ENCODE measurements around the gene PDE7B. TPM values are rescaled to one million over a fixed set of nuclear protein-coding genes. Genes with fewer than 3 reads are reported as not detected.

The PDE7B gene
- total and polyA plus RNA-seq, 2 of the 13 experiments (the other 11 are each of a cell fraction or from before 2014, with no cell fraction given) = not detected

DNA sequence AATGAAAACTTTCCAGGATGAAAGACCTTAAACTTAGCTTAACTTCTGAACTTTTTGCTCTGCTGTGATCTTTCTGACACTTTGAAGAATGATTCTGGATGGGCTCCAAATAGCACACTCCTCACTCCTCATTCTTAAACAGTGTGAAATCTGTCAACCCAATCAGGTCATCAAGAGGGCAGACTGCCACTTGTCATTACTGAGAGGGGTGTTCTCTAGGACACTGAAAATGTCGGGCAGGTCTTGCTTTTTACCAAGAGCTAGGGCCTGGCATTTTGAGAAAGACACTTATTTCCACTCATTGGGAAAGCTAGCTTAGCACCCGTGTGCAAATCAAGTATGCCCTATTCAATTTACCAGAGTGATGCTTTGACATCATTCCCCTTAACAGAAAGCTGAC, 276.4 kb downstream of the PDE7B start:
- Histone ChIP-seq H3K4me3 (replicated peaks in 1 of 3; ENCODE audit: insufficient read depth in 1 of 3, low read depth in 2 of 3, low read length in 3 of 3) (no peak overlapping the region), H3K27ac (ENCODE audit: extremely low read length, insufficient read depth, low read length) (no peak overlapping the region), H3K36me3 (replicated peaks in 1 of 2; ENCODE audit: control insufficient read depth in 1 of 2, insufficient read depth in 2 of 2, low read length in 2 of 2) (no peaks in the 10 kb centered on the region), H2AFZ (ENCODE audit: low read length) (no peak overlapping the region), H4K20me1 (ENCODE audit: insufficient read depth, low read length) (no peaks in the 10 kb centered on the region), H3K4me2 (ENCODE audit: low read depth, low read length) (no peak overlapping the region), H3K4me1 (ENCODE audit: insufficient read depth, low read length) (no peaks in the 10 kb centered on the region), H3K9ac (ENCODE audit: insufficient read depth, low read depth, low read length) (no peak overlapping the region), H3K9me3 (ENCODE audit: low read length) (no peaks in the 10 kb centered on the region), H3K79me2 (ENCODE audit: insufficient read depth, low read length) (no peaks in the 10 kb centered on the region), H3K27me3 (ENCODE audit: control insufficient read depth in 1 of 2, insufficient read depth in 2 of 2, low read length in 2 of 2) (no peaks in the 10 kb centered on the region)
- intact Hi-C loops (cut with micrococcal nuclease; ENCODE audit: unreplicated experiment) (no loop called here), in situ Hi-C loops (cut with HindIII; ENCODE audit: extremely low pct_ligation_motif_present, low pct_unique_long_range_greater_than_20kb) (no loop called here)
- CTCF ChIA-PET (ENCODE audit: low intra/inter-chr PET ratio, low total read pairs) = no interaction called here
- 0% methylated on average over 2 of the region's 2 CpGs for WGBS (ENCODE audit: low lambda C conversion rate)
- ATAC-seq (no peak), FAIRE-seq (no peak), DNase-seq (ENCODE audit: low spot score) (no peak)
- TF ChIP-seq ELF4 (CRISPR knock-in tag; IDR thresholded peaks at IDR 0.05; ENCODE audit: borderline replicate concordance) = no peak
- TF ChIP-seq MED1 (CRISPR knock-in tag; IDR thresholded peaks at IDR 0.05) = no peak
- TF ChIP-seq BORCS8-MEF2B (CRISPR knock-in tag; IDR thresholded peaks at IDR 0.05) = no peak
- TF ChIP-seq SP1 (IDR thresholded peaks at IDR 0.05) = no peak
- TF ChIP-seq SP1 (CRISPR knock-in tag; IDR thresholded peaks at IDR 0.05) = no peak
- TF ChIP-seq JUND (CRISPR knock-in tag; IDR thresholded peaks at IDR 0.05) = no peak
- POLR2A ChIA-PET = no interaction called here
- BruUV-seq (replicated peaks) = no TSS peak

GRCh38 chr6:136129365-136129764, 277.9 kb downstream of the PDE7B start:
- Histone ChIP-seq H3K79me2 (ENCODE audit: insufficient read depth, low read length) (no peaks in the 10 kb centered on the region), H3K4me1 (ENCODE audit: insufficient read depth, low read length) (no peaks in the 10 kb centered on the region), H3K4me2 (ENCODE audit: low read depth, low read length) (no peak overlapping the region), H2AFZ (ENCODE audit: low read length) (no peak overlapping the region), H3K36me3 (replicated peaks in 1 of 2; ENCODE audit: control insufficient read depth in 1 of 2, insufficient read depth in 2 of 2, low read length in 2 of 2) (no peaks in the 10 kb centered on the region), H3K9me3 (ENCODE audit: low read length) (no peaks in the 10 kb centered on the region), H3K9ac (ENCODE audit: insufficient read depth, low read depth, low read length) (no peak overlapping the region), H3K4me3 (replicated peaks in 1 of 3; ENCODE audit: insufficient read depth in 1 of 3, low read depth in 2 of 3, low read length in 3 of 3) (no peak overlapping the region), H3K27me3 (ENCODE audit: control insufficient read depth in 1 of 2, insufficient read depth in 2 of 2, low read length in 2 of 2) (no peaks in the 10 kb centered on the region), H4K20me1 (ENCODE audit: insufficient read depth, low read length) (no peaks in the 10 kb centered on the region), H3K27ac (ENCODE audit: extremely low read length, insufficient read depth, low read length) (no peak overlapping the region)
- intact Hi-C loops (cut with micrococcal nuclease; ENCODE audit: unreplicated experiment) (no loop called here), in situ Hi-C loops (cut with HindIII; ENCODE audit: extremely low pct_ligation_motif_present, low pct_unique_long_range_greater_than_20kb) (no loop called here)
- FAIRE-seq (no peak), ATAC-seq (no peak), DNase-seq (ENCODE audit: low spot score) (no peak)
- BruUV-seq (replicated peaks) = no TSS peak
- 5% methylated on average over 3 of the region's 3 CpGs for WGBS (ENCODE audit: low lambda C conversion rate)
- POLR2A ChIA-PET = no interaction called here
- CTCF ChIA-PET (ENCODE audit: low intra/inter-chr PET ratio, low total read pairs) = no interaction called here
- no peak for TF ChIP-seq ZNF703 (CRISPR knock-in tag; IDR thresholded peaks at IDR 0.05; ENCODE audit: borderline replicate concordance)
- no peak for TF ChIP-seq ZNF335 (CRISPR knock-in tag; IDR thresholded peaks at IDR 0.05)
- TF ChIP-seq RCOR2 (CRISPR knock-in tag; IDR thresholded peaks at IDR 0.05) = no peak
- no peak for TF ChIP-seq ZSCAN31 (CRISPR knock-in tag; IDR thresholded peaks at IDR 0.05; ENCODE audit: low read depth)
- no peak for TF ChIP-seq ZNF720 (CRISPR knock-in tag; IDR thresholded peaks at IDR 0.05)
- no peak for TF ChIP-seq ZHX2 (IDR thresholded peaks at IDR 0.05; ENCODE audit: low read depth)
- no peak for TF ChIP-seq ZHX2 (CRISPR knock-in tag; IDR thresholded peaks at IDR 0.05; ENCODE audit: borderline replicate concordance)
- TF ChIP-seq, protein P1, sequence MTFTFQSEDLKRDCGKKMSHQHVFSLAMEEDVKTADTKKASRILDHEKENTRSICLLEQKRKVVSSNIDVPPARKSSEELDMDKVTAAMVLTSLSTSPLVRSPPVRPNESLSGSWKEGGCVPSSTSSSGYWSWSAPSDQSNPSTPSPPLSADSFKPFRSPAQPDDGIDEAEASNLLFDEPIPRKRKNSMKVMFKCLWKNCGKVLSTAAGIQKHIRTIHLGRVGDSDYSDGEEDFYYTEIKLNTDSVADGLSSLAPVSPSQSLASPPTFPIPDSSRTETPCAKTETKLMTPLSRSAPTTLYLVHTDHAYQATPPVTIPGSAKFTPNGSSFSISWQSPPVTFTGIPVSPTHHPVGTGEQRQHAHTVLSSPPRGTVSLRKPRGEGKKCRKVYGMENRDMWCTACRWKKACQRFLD (CRISPR knock-in tag; IDR thresholded peaks at IDR 0.05; ENCODE audit: borderline replicate concordance) = no peak
